Gastrocnemius medialis (tissue), 4 donors: ENCODE measurements around the gene NFATC4. TPM values are rescaled to one million over a fixed set of nuclear protein-coding genes. Genes with fewer than 3 reads are reported as not detected.

ENCODE experiments used
- ATAC-seq, 2 donors: fragments of 150-250 bp; one replicate each; pipeline ENCODE4 v1.9.1; 2016
- DNase-seq, 2 donors: peaks; one replicate each; pipeline ENCODE4 v3.0.0-alpha.2; 2019
- H3K27ac ChIP-seq, 4 donors: fragments of 200-600 bp; sonication (generic); 1 replicate in 1 of 4; 2 replicates in 3 of 4; pipeline ENCODE4 v1.5.1; 2016 to 2018; ENCODE audit warnings: mild to moderate bottlenecking in 2 of 4, moderate library complexity in 1 of 4
- H3K27me3 ChIP-seq, 3 donors: fragments of 200-600 bp; sonication (generic) in 2 of 3; 1 replicate in 1 of 3; 2 replicates in 2 of 3; pipeline versions ENCODE4 v1.5.1 to v1.6.0; 2016 to 2019; ENCODE audit warnings: mild to moderate bottlenecking in 1 of 3, moderate library complexity in 1 of 3
- H3K36me3 ChIP-seq, 2 donors: fragments of 200-600 bp; sonication (generic) in 1 of 2; one replicate each; pipeline ENCODE4 v1.5.1; 2017 to 2018
- H3K4me1 ChIP-seq, 2 donors: fragments of 200-600 bp; sonication (generic) in 1 of 2; one replicate each; pipeline ENCODE4 v1.5.1; 2016 to 2017; ENCODE audit warnings: mild to moderate bottlenecking in 2 of 2
- H3K4me3 ChIP-seq, 4 donors: fragments of 200-600 bp; sonication (generic) in 3 of 4; 1 replicate in 1 of 4; 2 replicates in 3 of 4; pipeline ENCODE4 v1.5.1; 2016 to 2019; ENCODE audit warnings: mild to moderate bottlenecking in 2 of 4
- H3K9me3 ChIP-seq, 3 donors: fragments of 200-600 bp; sonication (generic) in 2 of 3; 1 replicate in 1 of 3; 2 replicates in 2 of 3; pipeline ENCODE4 v1.5.1; 2016 to 2019
- CTCF ChIP-seq, 5 experiments: fragments of 450-650 bp in 3 of 5; fragments of 200-600 bp in 2 of 5; sonication (generic) in 2 of 5; IDR thresholded peaks in 4 of 5; conservative IDR thresholded peaks in 1 of 5; 1 replicate in 4 of 5; 2 replicates in 1 of 5; pipeline ENCODE4 v1.5.1; 2016 to 2019; ENCODE audit warnings: antibody characterized with exemption in 5 of 5, mild to moderate bottlenecking in 3 of 5, moderate library complexity in 3 of 5
- POLR2A ChIP-seq, 2 donors: fragments of 450-650 bp; IDR thresholded peaks; one replicate each; pipeline ENCODE4 v1.6.1; 2017; ENCODE audit warnings: antibody characterized with exemption in 2 of 2, mild to moderate bottlenecking in 2 of 2, moderate library complexity in 2 of 2
- in situ Hi-C, 4 donors: fragments of 200-750 bp; cut with MboI; loops; one replicate each; pipeline versions ENCODE4 v1.15.0 to v1.8.0; 2017; ENCODE audit warnings: low sequenced_read_pairs in 4 of 4
- intact Hi-C: fragments of 100-400 bp; cut with DNase I; formaldehyde crosslinking; loops from one replicate; pipeline ENCODE4 v1.15.1; 2023; ENCODE audit warnings: low total_unique reads
- total RNA-seq, 4 donors: library from RNA; depleted of rRNA; stranded (reverse); fragments of >200 nt; gene quantifications; one replicate each; pipeline versions ENCODE4 v1.1.0 to v1.2.3, GENCODE V29; 2016

The NFATC4 gene
- total RNA-seq, 4 donors from 2014 or later, result 4.6 to 13.2 (median 7.5) TPM

- intact Hi-C loops, result no loop called here
- TF ChIP-seq CTCF (IDR thresholded peaks at IDR 0.05 in 4 of 5, conservative IDR thresholded peaks at IDR 0.05 in 1 of 5), result no peak
- TF ChIP-seq POLR2A (IDR thresholded peaks at IDR 0.05), result no peak
Measured at GRCh38 chr14:24416932-24417619, 49.1 kb downstream of the NFATC4 start.

DNA sequence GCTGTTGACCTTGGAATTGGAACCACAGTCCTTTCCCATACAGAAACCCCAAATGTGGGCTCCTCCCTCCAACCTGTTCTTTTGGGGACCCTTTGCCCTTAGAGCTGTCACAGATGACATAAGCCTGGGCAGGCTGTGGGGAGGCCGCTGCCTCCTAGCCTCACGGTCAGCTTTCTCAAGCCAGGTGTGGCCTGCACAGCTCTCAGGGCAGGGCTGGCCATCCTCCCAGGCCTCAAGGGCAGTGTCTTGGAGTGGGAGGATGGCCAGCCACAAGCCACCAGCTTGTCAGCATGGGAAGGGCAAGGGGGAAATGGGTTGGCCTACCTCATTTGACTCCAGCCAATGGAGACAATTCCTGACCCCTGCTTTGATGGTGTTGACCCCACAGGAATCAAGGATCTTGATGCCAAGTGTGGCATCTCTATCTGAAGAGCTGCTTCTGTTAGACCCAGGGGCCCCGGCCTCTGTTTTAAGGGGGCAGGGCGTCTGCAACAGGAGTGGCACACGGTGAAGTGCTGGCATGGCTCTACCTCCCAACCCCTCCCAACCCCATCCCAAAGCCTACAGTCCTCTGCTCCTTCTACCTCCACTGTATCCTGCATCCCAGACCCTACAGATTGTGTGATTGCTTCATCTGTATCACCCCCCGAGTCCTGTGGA is 50.0 kb downstream of the NFATC4 start:
- in situ Hi-C loops, result no loop called here
- ATAC-seq, result no peak
- Histone ChIP-seq H3K36me3 (no peaks in the 10 kb centered on the region), H3K27me3 (no peaks in the 10 kb centered on the region), H3K4me1 (no peaks in the 10 kb centered on the region), H3K9me3 (no peaks in the 10 kb centered on the region), H3K27ac (no peak overlapping the region), H3K4me3 (no peak overlapping the region)
- TF ChIP-seq POLR2A (IDR thresholded peaks at IDR 0.05), result no peak
- DNase-seq, result no peak
- intact Hi-C loops, result no loop called here

More at GRCh38 chr14:24416932-24417619, 49.1 kb downstream of the NFATC4 start:
- DNase-seq (no peak), ATAC-seq (no peak)
- Histone ChIP-seq H3K27me3 (no peaks in the 10 kb centered on the region), H3K36me3 (no peaks in the 10 kb centered on the region), H3K4me3 (no peak overlapping the region), H3K4me1 (no peaks in the 10 kb centered on the region), H3K9me3 (no peaks in the 10 kb centered on the region), H3K27ac (no peak overlapping the region)
- in situ Hi-C loops, result no loop called here

DNA sequence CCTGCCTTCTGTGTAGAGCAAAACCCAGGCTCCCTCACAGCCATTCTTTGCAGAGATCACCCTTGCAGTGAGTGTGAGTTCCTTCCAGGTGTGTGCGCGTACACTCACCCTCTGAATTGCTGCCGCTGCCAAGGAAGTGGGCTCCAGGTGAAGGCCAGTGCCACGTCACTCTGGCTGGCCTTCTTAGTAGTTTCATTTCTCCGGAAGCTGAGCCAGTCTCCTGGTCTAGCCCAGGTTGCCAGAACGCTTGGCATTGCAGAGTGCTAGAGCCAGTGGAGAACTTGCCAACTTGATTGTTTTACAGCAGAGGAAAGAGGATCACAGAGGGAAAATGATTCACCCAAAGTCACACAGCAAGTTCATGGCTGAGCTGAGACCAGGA is 50.5 kb downstream of the NFATC4 start:
- DNase-seq, result no peak
- Histone ChIP-seq H3K4me3 (no peak overlapping the region), H3K27ac (no peak overlapping the region), H3K36me3 (no peaks in the 10 kb centered on the region), H3K9me3 (no peaks in the 10 kb centered on the region), H3K4me1 (no peaks in the 10 kb centered on the region), H3K27me3 (no peaks in the 10 kb centered on the region)
- TF ChIP-seq CTCF (IDR thresholded peaks at IDR 0.05 in 4 of 5, conservative IDR thresholded peaks at IDR 0.05 in 1 of 5) (no peak), POLR2A (IDR thresholded peaks at IDR 0.05) (no peak)
- intact Hi-C loops (no loop called here), in situ Hi-C loops (no loop called here)
- no peak for ATAC-seq

GRCh38 chr14:24422261-24422660 is 54.3 kb downstream of the NFATC4 start:
- TF ChIP-seq CTCF (IDR thresholded peaks at IDR 0.05 in 4 of 5, conservative IDR thresholded peaks at IDR 0.05 in 1 of 5), result no peak
- no peak for TF ChIP-seq POLR2A (IDR thresholded peaks at IDR 0.05)

DNA sequence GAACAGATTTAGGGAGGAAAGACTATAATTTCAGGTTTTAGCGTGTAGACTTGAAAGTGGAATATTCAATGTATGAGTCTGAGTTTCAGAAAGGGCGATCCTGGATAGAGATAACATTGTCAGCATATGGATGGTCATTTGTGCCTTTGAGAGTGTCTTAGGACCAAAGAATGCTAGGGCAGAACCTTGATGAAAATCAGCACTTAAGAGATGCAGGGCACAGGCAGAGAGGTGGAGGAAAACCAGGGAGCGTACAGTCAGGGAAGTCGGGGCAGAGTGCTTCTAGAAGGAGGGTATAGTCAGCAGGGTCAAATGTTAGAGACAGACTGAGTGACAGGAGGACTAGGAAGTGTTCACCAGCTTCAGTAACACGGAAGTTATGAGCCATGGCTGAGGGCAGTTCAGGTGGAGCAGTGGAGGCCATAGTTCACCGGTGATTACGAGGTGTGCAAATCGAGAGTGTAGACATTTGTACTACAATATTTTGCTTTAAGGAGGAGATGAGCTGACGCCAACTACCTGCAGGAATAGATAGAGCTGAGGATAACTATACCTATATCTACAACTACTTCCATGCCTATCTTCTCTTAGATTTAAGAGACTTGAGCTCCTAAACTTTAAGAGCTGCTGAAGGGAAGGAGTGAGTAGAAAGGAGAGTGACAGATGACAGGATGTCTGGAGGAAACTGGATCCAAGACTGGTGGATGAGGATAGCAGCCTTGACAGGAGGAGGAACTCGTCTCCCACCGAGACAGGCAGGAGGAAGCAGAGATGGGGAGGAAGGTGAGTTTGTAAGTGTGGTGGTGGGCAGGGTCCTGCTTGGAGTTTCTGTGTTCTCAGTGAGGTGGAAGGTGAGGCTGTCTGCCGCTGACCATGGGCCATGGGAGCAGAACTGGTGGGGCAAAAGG is 55.0 kb downstream of the NFATC4 start:
- in situ Hi-C loops, result no loop called here
- intact Hi-C loops, result no loop called here
- no peaks in the 10 kb centered on the region for H3K36me3 ChIP-seq
- no peak overlapping the region for H3K4me3 ChIP-seq
- H3K9me3 ChIP-seq, result no peaks in the 10 kb centered on the region
- H3K27ac ChIP-seq, result no peak overlapping the region
- H3K4me1 ChIP-seq, result peaks cover 0 to 4% of the 10 kb centered on the region in 2 donors
- TF ChIP-seq CTCF (IDR thresholded peaks at IDR 0.05 in 4 of 5, conservative IDR thresholded peaks at IDR 0.05 in 1 of 5) (no peak), POLR2A (IDR thresholded peaks at IDR 0.05) (no peak)
- ATAC-seq, result no peak
- DNase-seq, result no peak
- no peaks in the 10 kb centered on the region for H3K27me3 ChIP-seq

More at GRCh38 chr14:24422261-24422660, 54.3 kb downstream of the NFATC4 start:
- no peak overlapping the region for H3K4me3 ChIP-seq
- no peak for ATAC-seq
- H3K4me1 ChIP-seq, result peaks cover 0 to 4% of the 10 kb centered on the region in 2 donors
- H3K36me3 ChIP-seq, result no peaks in the 10 kb centered on the region
- intact Hi-C loops (no loop called here), in situ Hi-C loops (no loop called here)
- no peaks in the 10 kb centered on the region for H3K27me3 ChIP-seq
- no peak for DNase-seq
- no peak overlapping the region for H3K27ac ChIP-seq
- H3K9me3 ChIP-seq, result no peaks in the 10 kb centered on the region
